ENCODE measurements around the gene MLNR. TPM values are rescaled to one million over a fixed set of nuclear protein-coding genes. Genes with fewer than 3 reads are reported as not detected.

Gene MLNR
- total and polyA plus RNA-seq, 2 experiments from 2014 or later = not detected

DNA sequence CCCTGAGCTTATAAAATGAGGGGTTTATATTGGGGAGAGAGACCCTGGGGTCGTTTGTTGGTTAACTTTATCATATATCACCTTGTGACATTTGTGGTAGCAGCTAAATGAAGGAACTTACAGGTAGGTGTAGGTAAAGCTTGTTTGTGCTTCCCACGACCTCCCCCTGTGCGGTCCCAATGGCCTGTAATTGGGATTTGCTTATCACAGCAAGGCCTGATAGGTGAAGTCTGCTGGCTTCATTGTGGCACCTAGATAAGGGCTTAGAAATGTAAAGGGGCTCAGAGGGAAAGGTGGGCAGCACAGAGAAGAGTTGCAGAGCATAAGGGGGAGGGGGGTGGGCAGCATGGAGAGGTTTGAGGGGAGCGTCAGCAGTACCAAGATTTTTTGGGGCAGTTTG, 35.5 kb upstream of the MLNR start:
- H3K27me3 ChIP-seq = no peaks in the 10 kb centered on the region
- no peaks in the 10 kb centered on the region for H3K9me2 ChIP-seq (replicated peaks; ENCODE audit: insufficient read depth)
- H3K4me3 ChIP-seq = no peak overlapping the region
- H3K79me2 ChIP-seq = no peaks in the 10 kb centered on the region
- no peak for DNase-seq (ENCODE audit: low spot score)
- H2AFZ ChIP-seq = no peak overlapping the region
- H3K4me2 ChIP-seq = no peak overlapping the region
- 59% methylated on average over 4 of the region's 4 CpGs for WGBS (ENCODE audit: low lambda C conversion rate, missing lambda C conversion rate)
- no peaks in the 10 kb centered on the region for H3K4me1 ChIP-seq (ENCODE audit: insufficient read depth)
- no peaks in the 10 kb centered on the region for H3K9me3 ChIP-seq (ENCODE audit: low read depth)
- H4K20me1 ChIP-seq (ENCODE audit: insufficient read depth, poor library complexity, severe bottlenecking) = no peaks in the 10 kb centered on the region
- H3K36me3 ChIP-seq (replicated peaks; ENCODE audit: insufficient read depth, low read depth) = no peaks in the 10 kb centered on the region
- no peak overlapping the region for H3K27ac ChIP-seq
- TF ChIP-seq EZH2phosphoT487 (IDR thresholded peaks at IDR 0.05; ENCODE audit: low read depth, severe bottlenecking, unreplicated experiment) = no peak
- TF ChIP-seq CTCF (IDR thresholded peaks at IDR 0.05; ENCODE audit: poor library complexity) = no peak
- TF ChIP-seq EZH2 (IDR thresholded peaks at IDR 0.05; ENCODE audit: borderline replicate concordance) = no peak

- Histone ChIP-seq H2AFZ (no peak overlapping the region), H4K20me1 (ENCODE audit: insufficient read depth, poor library complexity, severe bottlenecking) (no peaks in the 10 kb centered on the region), H3K4me3 (no peak overlapping the region), H3K9me2 (replicated peaks; ENCODE audit: insufficient read depth) (no peaks in the 10 kb centered on the region), H3K9me3 (ENCODE audit: low read depth) (no peaks in the 10 kb centered on the region), H3K79me2 (no peaks in the 10 kb centered on the region), H3K4me2 (no peak overlapping the region), H3K27me3 (no peaks in the 10 kb centered on the region), H3K36me3 (replicated peaks; ENCODE audit: insufficient read depth, low read depth) (no peaks in the 10 kb centered on the region), H3K4me1 (ENCODE audit: insufficient read depth) (no peaks in the 10 kb centered on the region), H3K27ac (no peak overlapping the region)
- WGBS (ENCODE audit: low lambda C conversion rate, missing lambda C conversion rate) = 36% methylated on average over 1 of the region's 1 CpG
- TF ChIP-seq EZH2phosphoT487 (IDR thresholded peaks at IDR 0.05; ENCODE audit: low read depth, severe bottlenecking, unreplicated experiment) = no peak
- no peak for TF ChIP-seq CTCF (IDR thresholded peaks at IDR 0.05; ENCODE audit: poor library complexity)
- no peak for TF ChIP-seq EZH2 (IDR thresholded peaks at IDR 0.05; ENCODE audit: borderline replicate concordance)
- DNase-seq (ENCODE audit: low spot score) = no peak
Observed at GRCh38 chr13:49185264-49185663, 34.9 kb upstream of the MLNR start.

DNA sequence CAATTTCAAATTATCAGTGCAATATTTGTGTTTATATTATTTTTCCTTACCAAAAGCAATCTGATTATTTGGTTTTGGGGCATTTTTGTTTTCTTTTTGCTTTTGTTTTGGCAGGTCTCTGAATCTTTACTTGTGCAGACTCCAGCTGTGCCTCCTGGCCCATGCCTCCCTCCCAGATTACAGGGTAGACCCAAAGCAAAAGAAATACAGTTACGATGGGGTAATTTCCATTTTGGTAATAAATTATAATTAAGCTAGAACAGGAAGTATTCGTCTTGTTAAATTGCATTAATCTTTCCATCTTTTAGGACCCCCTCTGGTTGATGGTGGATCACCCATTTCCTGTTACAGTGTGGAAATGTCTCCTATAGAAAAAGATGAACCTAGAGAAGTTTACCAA, 29.2 kb upstream of the MLNR start:
- DNase-seq (ENCODE audit: low spot score) = no peak
- Histone ChIP-seq H3K79me2 (no peaks in the 10 kb centered on the region), H3K9me3 (ENCODE audit: low read depth) (no peaks in the 10 kb centered on the region), H2AFZ (no peak overlapping the region), H4K20me1 (ENCODE audit: insufficient read depth, poor library complexity, severe bottlenecking) (no peaks in the 10 kb centered on the region), H3K27me3 (no peaks in the 10 kb centered on the region), H3K4me2 (no peak overlapping the region), H3K4me1 (ENCODE audit: insufficient read depth) (no peaks in the 10 kb centered on the region), H3K36me3 (replicated peaks; ENCODE audit: insufficient read depth, low read depth) (no peaks in the 10 kb centered on the region), H3K27ac (no peak overlapping the region), H3K4me3 (no peak overlapping the region), H3K9me2 (replicated peaks; ENCODE audit: insufficient read depth) (no peaks in the 10 kb centered on the region)
- 96% methylated on average over 2 of the region's 2 CpGs for WGBS (ENCODE audit: low lambda C conversion rate, missing lambda C conversion rate)
- no peak for TF ChIP-seq CTCF (IDR thresholded peaks at IDR 0.05; ENCODE audit: poor library complexity)
- TF ChIP-seq EZH2 (IDR thresholded peaks at IDR 0.05; ENCODE audit: borderline replicate concordance) = no peak
- TF ChIP-seq EZH2phosphoT487 (IDR thresholded peaks at IDR 0.05; ENCODE audit: low read depth, severe bottlenecking, unreplicated experiment) = no peak

- Histone ChIP-seq H3K36me3 (replicated peaks; ENCODE audit: insufficient read depth, low read depth) (no peaks in the 10 kb centered on the region), H3K4me3 (no peak overlapping the region), H3K79me2 (no peaks in the 10 kb centered on the region), H3K9me2 (replicated peaks; ENCODE audit: insufficient read depth) (no peaks in the 10 kb centered on the region), H3K27me3 (no peaks in the 10 kb centered on the region), H4K20me1 (ENCODE audit: insufficient read depth, poor library complexity, severe bottlenecking) (no peaks in the 10 kb centered on the region), H3K4me1 (ENCODE audit: insufficient read depth) (no peaks in the 10 kb centered on the region), H3K9me3 (ENCODE audit: low read depth) (no peaks in the 10 kb centered on the region), H3K4me2 (no peak overlapping the region), H2AFZ (no peak overlapping the region), H3K27ac (no peak overlapping the region)
- TF ChIP-seq CTCF (IDR thresholded peaks at IDR 0.05; ENCODE audit: poor library complexity) (no peak), EZH2 (IDR thresholded peaks at IDR 0.05; ENCODE audit: borderline replicate concordance) (no peak), EZH2phosphoT487 (IDR thresholded peaks at IDR 0.05; ENCODE audit: low read depth, severe bottlenecking, unreplicated experiment) (no peak)
- no peak for DNase-seq (ENCODE audit: low spot score)
- WGBS (ENCODE audit: low lambda C conversion rate, missing lambda C conversion rate) = 94% methylated on average over 3 of the region's 3 CpGs
Observed at GRCh38 chr13:49206641-49207040, 13.5 kb upstream of the MLNR start.
